ENCODE results near the gene RTP5. TPM values are rescaled to one million over a fixed set of nuclear protein-coding genes. Genes with fewer than 3 reads are reported as not detected.

The RTP5 gene
- total RNA-seq, 1 experiment from 2014 or later, result not detected

Other genes with a start within 250 kb of the RTP5 start
- gene THAP4, start 232.6 kb upstream of the RTP5 start, total RNA-seq (2021), result 70.6 and 71.4 TPM in 2 replicates
- gene ATG4B, start 232.0 kb upstream of the RTP5 start, total RNA-seq (2021), result 105 and 110 TPM in 2 replicates
- 75.6 and 76.0 TPM in 2 replicates for gene DTYMK, start 182.9 kb upstream of the RTP5 start, total RNA-seq (2021)
- 60.4 and 66.0 TPM in 2 replicates for gene ING5, start 167.7 kb upstream of the RTP5 start, total RNA-seq (2021)
- 10.0 TPM in 2 replicates for gene D2HGDH, start 135.1 kb upstream of the RTP5 start, total RNA-seq (2021)
- gene GAL3ST2, start 92.9 kb upstream of the RTP5 start, total RNA-seq (2021), result 0.33 and 0.37 TPM in 2 replicates
- gene NEU4, start 60.5 kb upstream of the RTP5 start, total RNA-seq (2021), result 0.42 and 0.70 TPM in 2 replicates
- gene PDCD1, start 10.8 kb upstream of the RTP5 start, total RNA-seq (2021), result 1.4 and 1.6 TPM in 2 replicates

Data from H9 (cell line).